T-helper 1 cell treated with Interleukin-12 subunit alpha and Interleukin-12 subunit beta and Interleukin-4 antibody, amounts not matched to agents 30 ng/mL and 1 ng/mL, for 36 hours (primary cell): ENCODE results near the gene METTL17. TPM values are rescaled to one million over a fixed set of nuclear protein-coding genes. Genes with fewer than 3 reads are reported as not detected.

Experiments
- intact Hi-C: fragments of 100-400 bp; cut with micrococcal nuclease; formaldehyde crosslinking; loops from one replicate; pipeline ENCODE4 v1.15.1; 2024
- total RNA-seq: library from RNA; stranded (reverse); gene quantifications from 2 replicates; pipeline ENCODE4 v1.2.3, GENCODE V29; 2022

Gene METTL17
- total RNA-seq, 1 donor from 2014 or later: 90.7 TPM

DNA sequence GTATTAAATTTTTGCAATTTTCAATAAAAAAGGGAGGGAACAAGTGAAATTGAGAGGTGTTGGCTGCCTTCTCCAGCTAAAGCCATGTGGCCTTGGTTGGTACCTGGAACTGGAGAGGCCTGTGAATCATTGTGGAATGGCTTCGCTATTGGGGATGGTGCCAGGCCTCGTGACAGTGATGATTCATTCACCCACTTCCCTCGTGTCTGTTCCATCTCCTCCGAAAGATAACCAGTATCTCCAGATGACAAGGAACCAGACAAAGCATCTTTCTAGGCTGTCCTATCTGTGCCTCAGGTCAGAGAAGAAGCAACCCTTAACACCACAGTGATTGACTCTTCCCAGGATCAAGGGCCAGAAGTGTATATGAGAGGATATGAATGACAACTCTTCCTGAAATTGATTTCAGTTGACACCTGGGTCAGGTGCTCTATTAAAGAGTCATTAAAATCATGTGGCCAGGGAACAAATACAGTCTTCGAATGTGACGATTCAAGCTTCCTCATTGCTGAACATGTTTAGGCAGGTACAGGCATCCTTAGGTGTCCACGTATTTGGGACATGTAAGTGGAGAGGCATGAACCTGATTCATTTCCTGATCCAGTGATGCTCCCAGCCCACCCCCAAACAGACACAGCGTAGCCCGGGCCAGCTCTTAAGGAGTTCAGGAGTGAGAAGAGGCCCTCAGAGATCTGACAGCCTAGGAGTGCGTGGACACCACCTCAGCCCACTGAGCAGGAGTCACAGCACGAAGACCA lies 52.1 kb downstream of the METTL17 start, which contains the start of gene RNASE7:
TSS of gene RNASE7 (plus strand) at position 687 of the 758 bp plus-strand sequence. CDS start 631 bp downstream, outside the sequence.
- intact Hi-C loops: no loop called here

GRCh38 chr14:21042918-21043317 lies 53.1 kb downstream of the METTL17 start:
- intact Hi-C loops: no loop called here

DNA sequence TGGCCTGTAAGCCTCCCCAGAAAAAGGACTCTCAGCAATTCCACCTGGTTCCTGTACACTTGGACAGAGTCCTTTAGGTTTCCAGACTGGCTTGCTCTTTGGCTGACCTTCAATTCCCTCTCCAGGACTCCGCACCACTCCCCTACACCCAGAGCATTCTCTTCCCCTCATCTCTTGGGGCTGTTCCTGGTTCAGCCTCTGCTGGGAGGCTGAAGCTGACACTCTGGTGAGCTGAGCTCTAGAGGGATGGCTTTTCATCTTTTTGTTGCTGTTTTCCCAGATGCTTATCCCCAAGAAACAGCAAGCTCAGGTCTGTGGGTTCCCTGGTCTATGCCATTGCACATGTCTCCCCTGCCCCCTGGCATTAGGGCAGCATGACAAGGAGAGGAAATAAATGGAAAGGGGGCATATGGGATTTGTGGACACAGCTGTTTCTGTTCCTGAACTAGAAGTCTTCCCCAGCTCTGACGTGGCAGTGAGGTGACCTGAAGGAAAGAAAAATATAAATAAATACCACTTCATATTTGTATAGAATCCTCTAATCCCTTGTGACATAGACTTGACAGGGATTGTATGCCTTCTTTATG lies 53.7 kb downstream of the METTL17 start:
- intact Hi-C loops: no loop called here

- intact Hi-C loops: no loop called here
Observed at GRCh38 chr14:21043974-21044618, 54.3 kb downstream of the METTL17 start.

Other genes starting within 250 kb of the METTL17 start
- gene EDDM3A, start 244.1 kb upstream of the METTL17 start, total RNA-seq: not detected in 2 replicates
- gene EDDM3B, start 221.6 kb upstream of the METTL17 start, total RNA-seq: not detected in 2 replicates
- 3.7 TPM in 2 replicates for gene RNASE6, start 208.7 kb upstream of the METTL17 start, total RNA-seq
- not detected in 2 replicates for gene RNASE1, start 187.1 kb upstream of the METTL17 start, total RNA-seq
- gene RNASE3, start 98.6 kb upstream of the METTL17 start, total RNA-seq: not detected in 2 replicates
- gene RNASE2, start 34.5 kb upstream of the METTL17 start, total RNA-seq: not detected in 2 replicates
- gene SLC39A2, start 9.3 kb downstream of the METTL17 start, total RNA-seq: 0.24 and 0.39 TPM in 2 replicates
- 2.6 and 4.6 TPM in 2 replicates for gene NDRG2, start 35.1 kb downstream of the METTL17 start, total RNA-seq
- not detected in 2 replicates for gene TPPP2, start 40.2 kb downstream of the METTL17 start, total RNA-seq
- not detected in 2 replicates for gene RNASE13, start 44.8 kb downstream of the METTL17 start, total RNA-seq
- not detected in 2 replicates for gene RNASE7, start 52.4 kb downstream of the METTL17 start, total RNA-seq
- not detected in 2 replicates for gene RNASE8, start 67.8 kb downstream of the METTL17 start, total RNA-seq
- gene ARHGEF40, start 80.3 kb downstream of the METTL17 start, total RNA-seq: not detected in 2 replicates
- 4.9 and 6.6 TPM in 2 replicates for gene ZNF219, start 108.7 kb downstream of the METTL17 start, total RNA-seq
- gene TMEM253, start 111.1 kb downstream of the METTL17 start, total RNA-seq: 0.63 TPM in 1 of 2 replicates, not detected in the other
- gene OR5AU1, start 166.1 kb downstream of the METTL17 start, total RNA-seq: not detected in 2 replicates